Panc1 (cell line): ENCODE measurements around the gene LDLRAD4. TPM values are rescaled to one million over a fixed set of nuclear protein-coding genes. Genes with fewer than 3 reads are reported as not detected.

ENCODE experiments used
- ATAC-seq: fragments of 200-7000 bp; cut with Tn5 transposase; 2 replicates; pipeline ENCODE4 v1.9.1; 2020; ENCODE audit warnings: mild to moderate bottlenecking, moderate library complexity
- BruUV-seq: library from RNA; stranded (reverse); fragments of 400-500 nt; replicated peaks from 2 replicates; lab custom pipeline; 2021; lab: Mats Ljungman, UMichigan
- CTCF ChIA-PET: fragments of 300-600 bp; sonication (Branson Sonifier 250); formaldehyde crosslinking; loops from one replicate; lab custom pipeline; 2022; ENCODE audit warnings: antibody characterized with exemption; lab: Charles Lee
- POLR2A ChIA-PET: fragments of 300-600 bp; sonication (Branson Sonifier 250); formaldehyde crosslinking; loops from one replicate; lab custom pipeline; 2022; ENCODE audit warnings: antibody characterized with exemption; lab: Charles Lee
- DNase-seq: peaks from one replicate; pipeline ENCODE4 v3.0.0-alpha.2; 2010; ENCODE audit warnings: low read depth, low spot score
- H3K27ac ChIP-seq: 2 replicates; pipeline ENCODE4 v1.5.1; 2011; ENCODE audit warnings: mild to moderate bottlenecking, low read length, inconsistent platforms
- H3K27me3 ChIP-seq: fragments of 200-500 bp; sonication (Bioruptor generic); 2 replicates; pipeline ENCODE4 v1.6.0; 2014; ENCODE audit warnings: low read length, inconsistent platforms; ENCODE audit not compliant: control insufficient read depth, insufficient read depth
- H3K36me3 ChIP-seq: fragments of 200-500 bp; sonication (Bioruptor generic); 2 replicates; pipeline ENCODE4 v1.5.1; 2014; ENCODE audit warnings: inconsistent platforms, mild to moderate bottlenecking, low read length, moderate library complexity; ENCODE audit not compliant: control insufficient read depth, insufficient read depth
- H3K4me1 ChIP-seq: 2 replicates; pipeline ENCODE4 v1.5.1; 2011; ENCODE audit warnings: inconsistent platforms, mild to moderate bottlenecking, low read length, moderate library complexity; ENCODE audit not compliant: control insufficient read depth, insufficient read depth
- H3K4me3 ChIP-seq, 2 experiments: 2 replicates each; pipeline ENCODE4 v1.5.1; 2011 to 2012; ENCODE audit warnings: low read depth in 2 of 2, low read length in 2 of 2, mild to moderate bottlenecking in 2 of 2, inconsistent platforms in 1 of 2, moderate library complexity in 1 of 2
- H3K9me3 ChIP-seq: fragments of 200-500 bp; sonication (Bioruptor generic); 2 replicates; pipeline ENCODE4 v1.5.1; 2014; ENCODE audit warnings: low read depth, mild to moderate bottlenecking, inconsistent platforms, low read length, moderate library complexity; ENCODE audit not compliant: control insufficient read depth, insufficient read depth
- CTCF ChIP-seq: fragments of 450-650 bp; IDR thresholded peaks from 2 replicates; pipeline ENCODE4 v1.5.1; 2017; ENCODE audit warnings: mild to moderate bottlenecking
- POLR2AphosphoS5 ChIP-seq: IDR thresholded peaks from 2 replicates; pipeline ENCODE4 v1.6.1; 2012; ENCODE audit warnings: mild to moderate bottlenecking, low read depth, low read length, moderate library complexity
- REST ChIP-seq, 2 experiments: IDR thresholded peaks; 2 replicates each; pipeline ENCODE4 v1.6.1; 2011 to 2012; ENCODE audit warnings: low read depth in 2 of 2, control low read depth in 1 of 2, low read length in 1 of 2, mild to moderate bottlenecking in 1 of 2, moderate library complexity in 1 of 2; ENCODE audit not compliant: insufficient read depth in 1 of 2
- SIN3A ChIP-seq: IDR thresholded peaks from 2 replicates; pipeline ENCODE4 v1.6.1; 2012; ENCODE audit warnings: low read depth, mild to moderate bottlenecking, low read length, moderate library complexity, borderline replicate concordance; ENCODE audit not compliant: insufficient read depth
- TCF7L2 ChIP-seq: IDR thresholded peaks from 2 replicates; pipeline ENCODE4 v1.6.1; 2011; ENCODE audit warnings: mild to moderate bottlenecking, low read depth, low read length, inconsistent platforms
- in situ Hi-C: cut with HindIII; loops from 2 replicates; pipeline ENCODE4 v1.10.0; 2016; ENCODE audit warnings: low sequenced_read_pairs, low pct_unique_long_range_greater_than_20kb
- intact Hi-C: fragments of 100-400 bp; cut with micrococcal nuclease; formaldehyde crosslinking; loops from one replicate; pipeline ENCODE4 v1.10.0; 2022; ENCODE audit not compliant: unreplicated experiment
- total RNA-seq: library from RNA; stranded (reverse); gene quantifications from one replicate; pipeline ENCODE4 v1.2.1, GENCODE V29; 2021; ENCODE audit not compliant: unreplicated experiment

Gene LDLRAD4
- total RNA-seq, 1 experiment from 2014 or later: 0.28 TPM

GRCh38 chr18:13433685-13434084, 215.1 kb downstream of the LDLRAD4 start:
- intact Hi-C loops: no loop called here
- Histone ChIP-seq H3K9me3 (no peaks in the 10 kb centered on the region), H3K27ac (no peak overlapping the region), H3K27me3 (0 out of 2 replicates have a peak, but pooled peaks cover 2% of the 10 kb centered on the region), H3K4me1 (no peaks in the 10 kb centered on the region), H3K36me3 (no peaks in the 10 kb centered on the region), H3K4me3 (no peak overlapping the region)
- DNase-seq (no peak), ATAC-seq (no peak)
- BruUV-seq: no TSS peak
- in situ Hi-C loops: no loop called here
- TF ChIP-seq SIN3A (no peak), REST (IDR thresholded peaks at IDR 0.05; ENCODE audit: insufficient read depth in 1 of 2, low read depth in 2 of 2, low read length in 1 of 2) (no peak), TCF7L2 (no peak), POLR2AphosphoS5 (no peak), CTCF (no peak)
- CTCF ChIA-PET: interaction anchor here (0.6 kb wide), 1 partner anchor 98 kb away, joined by 4 read pairs; no protein-coding TSS in a partner anchor
- POLR2A ChIA-PET: no interaction called here

- no peaks in the 10 kb centered on the region for H3K9me3 ChIP-seq
- TF ChIP-seq POLR2AphosphoS5 (no peak), TCF7L2 (no peak), SIN3A (no peak), REST (IDR thresholded peaks at IDR 0.05; ENCODE audit: insufficient read depth in 1 of 2, low read depth in 2 of 2, low read length in 1 of 2) (no peak), CTCF (no peak)
- H3K27me3 ChIP-seq: 0 out of 2 replicates have a peak, but pooled peaks cover 2% of the 10 kb centered on the region
- DNase-seq (no peak), ATAC-seq (no peak)
- CTCF ChIA-PET: no interaction called here
- POLR2A ChIA-PET: no interaction called here
- H3K4me1 ChIP-seq: no peaks in the 10 kb centered on the region
- in situ Hi-C loops: no loop called here
- H3K27ac ChIP-seq: no peak overlapping the region
- intact Hi-C loops: no loop called here
- no TSS peak for BruUV-seq
- H3K36me3 ChIP-seq: no peaks in the 10 kb centered on the region
- no peak overlapping the region for H3K4me3 ChIP-seq
Observed at GRCh38 chr18:13434854-13435253, 216.3 kb downstream of the LDLRAD4 start.
